GM19193 (cell line): ENCODE measurements around the gene CDYL2.

Experiments
- POLR2A ChIP-seq: IDR thresholded peaks from 4 replicates; pipeline ENCODE4 v1.6.1; 2011; ENCODE audit not compliant: insufficient read depth, insufficient read length; ENCODE audit errors: extremely low read depth

The CDYL2 gene

GRCh38 chr16:80618862-80619648 lies 185.3 kb downstream of the CDYL2 start:
- no peak for TF ChIP-seq POLR2A

DNA sequence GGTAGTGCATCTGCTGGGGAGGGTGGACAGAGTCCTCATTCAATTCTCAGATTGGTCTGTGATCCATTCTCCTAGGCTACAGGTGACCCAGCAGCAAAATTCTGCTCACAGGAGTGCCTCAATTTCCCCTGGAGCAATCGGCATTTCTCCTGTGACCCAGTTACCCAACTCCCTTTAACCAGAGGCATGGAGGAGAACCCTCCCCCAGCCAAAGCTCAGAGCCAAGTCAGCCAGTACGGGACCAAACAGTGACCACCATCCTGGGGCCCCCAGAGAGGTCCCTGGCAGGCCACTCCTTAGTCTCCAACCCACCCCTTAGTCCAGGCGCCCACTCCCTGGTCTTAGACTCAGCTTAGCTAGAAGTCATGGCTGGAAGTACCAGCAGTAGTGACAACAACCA lies 188.0 kb downstream of the CDYL2 start:
- TF ChIP-seq POLR2A = no peak

DNA sequence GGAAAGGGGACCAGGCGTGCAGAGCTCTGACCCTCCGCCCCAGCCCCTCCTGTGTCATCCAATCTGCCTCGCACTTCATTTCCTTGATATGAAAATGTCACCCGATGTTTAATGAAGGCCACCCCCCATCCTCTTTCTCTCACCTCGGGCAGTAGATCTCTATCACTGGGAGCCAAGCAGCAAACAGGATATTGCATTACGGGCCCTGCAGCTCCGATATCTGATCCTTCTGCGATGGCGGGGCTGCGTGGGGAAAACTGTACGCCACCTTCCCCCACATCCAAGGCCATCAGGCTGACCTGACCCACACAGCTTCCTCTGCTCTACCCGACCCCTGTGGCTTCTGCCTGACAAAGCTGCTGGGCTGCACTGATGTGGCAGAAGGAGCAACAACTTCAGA lies 188.7 kb downstream of the CDYL2 start:
- TF ChIP-seq POLR2A = no peak

DNA sequence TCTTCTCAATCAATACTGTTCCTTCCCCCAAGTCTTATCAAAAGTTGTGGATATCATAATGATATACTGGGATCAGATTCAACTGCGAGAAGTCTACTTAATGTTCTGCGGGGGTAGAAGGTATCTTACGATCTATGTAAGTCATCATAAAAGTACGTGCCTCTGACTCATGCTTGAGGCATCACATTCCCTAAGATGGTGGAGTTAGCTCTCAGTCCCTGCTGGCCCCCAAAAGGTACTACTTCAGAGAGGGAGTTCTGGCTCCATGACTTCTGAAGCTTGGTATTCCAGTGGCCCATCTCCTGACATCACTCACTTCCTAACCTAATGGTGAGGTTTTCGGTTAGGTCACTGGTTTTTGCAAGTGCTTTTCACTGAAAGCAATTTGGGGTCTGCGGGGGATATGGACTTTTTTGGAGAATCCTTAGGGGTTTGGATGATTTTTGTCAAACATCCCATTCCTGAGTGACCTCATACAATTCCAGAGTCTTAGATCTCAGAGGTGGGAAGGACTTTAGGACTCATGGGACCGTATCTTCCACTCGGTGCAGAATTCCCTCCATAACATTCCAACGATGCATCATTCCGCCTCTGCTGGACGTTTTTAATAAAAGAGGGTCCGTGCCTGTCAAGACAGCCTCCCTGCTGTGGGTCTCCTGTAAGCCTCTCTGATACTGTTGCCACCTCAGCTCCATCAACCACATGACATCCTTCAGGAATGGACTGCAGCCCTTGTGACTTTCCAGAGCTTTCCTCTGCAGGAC lies 189.3 kb downstream of the CDYL2 start:
- TF ChIP-seq POLR2A = no peak

DNA sequence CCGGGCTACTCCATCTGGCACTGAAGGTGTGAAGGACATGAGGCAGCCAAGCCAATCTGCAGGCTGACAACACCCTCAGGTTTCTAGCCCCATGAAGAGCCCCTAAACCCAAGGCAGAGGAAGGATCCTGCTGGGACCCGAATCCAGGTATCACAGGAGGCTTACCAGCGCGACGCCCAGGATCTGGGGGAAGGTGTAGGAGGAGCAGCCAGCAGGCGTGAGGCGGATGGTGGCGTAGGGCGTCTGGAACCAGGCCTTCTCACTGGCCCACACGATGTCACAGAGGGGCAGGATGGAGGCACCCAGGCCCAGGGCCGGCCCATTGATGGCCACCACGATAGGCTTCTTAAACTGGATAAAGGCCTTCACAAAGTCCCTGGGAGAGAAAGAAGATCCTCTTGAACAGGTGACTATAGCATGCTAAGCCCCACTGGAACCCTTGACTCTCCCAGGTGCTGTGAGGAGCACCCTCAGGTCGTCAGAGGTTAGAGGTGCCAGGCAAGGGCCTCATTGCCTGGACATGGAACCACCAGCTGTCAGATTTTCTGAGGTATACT lies 191.9 kb downstream of the CDYL2 start:
- no peak for TF ChIP-seq POLR2A

DNA sequence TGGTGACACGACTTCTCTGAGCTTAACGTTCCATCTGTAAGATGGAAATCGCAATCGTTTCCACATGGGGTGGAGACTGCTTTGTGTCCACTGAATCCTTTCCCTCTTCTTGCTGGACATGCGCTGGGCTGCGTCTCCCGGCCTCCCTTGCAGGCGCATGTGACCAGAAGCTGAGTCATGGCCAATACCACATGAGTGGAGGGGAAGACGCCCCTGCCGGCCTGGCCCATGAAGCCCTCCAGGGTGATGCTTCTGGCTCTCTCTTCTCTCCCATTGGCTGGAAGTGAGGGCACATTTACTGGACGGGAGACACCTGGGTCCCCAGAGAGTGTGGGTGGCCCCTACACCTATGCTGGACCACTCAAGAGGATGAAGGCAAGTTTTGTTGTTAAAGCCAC lies 192.5 kb downstream of the CDYL2 start:
- no peak for TF ChIP-seq POLR2A

- TF ChIP-seq POLR2A = no peak
Measured at GRCh38 chr16:80611171-80611929, 193.0 kb downstream of the CDYL2 start.

DNA sequence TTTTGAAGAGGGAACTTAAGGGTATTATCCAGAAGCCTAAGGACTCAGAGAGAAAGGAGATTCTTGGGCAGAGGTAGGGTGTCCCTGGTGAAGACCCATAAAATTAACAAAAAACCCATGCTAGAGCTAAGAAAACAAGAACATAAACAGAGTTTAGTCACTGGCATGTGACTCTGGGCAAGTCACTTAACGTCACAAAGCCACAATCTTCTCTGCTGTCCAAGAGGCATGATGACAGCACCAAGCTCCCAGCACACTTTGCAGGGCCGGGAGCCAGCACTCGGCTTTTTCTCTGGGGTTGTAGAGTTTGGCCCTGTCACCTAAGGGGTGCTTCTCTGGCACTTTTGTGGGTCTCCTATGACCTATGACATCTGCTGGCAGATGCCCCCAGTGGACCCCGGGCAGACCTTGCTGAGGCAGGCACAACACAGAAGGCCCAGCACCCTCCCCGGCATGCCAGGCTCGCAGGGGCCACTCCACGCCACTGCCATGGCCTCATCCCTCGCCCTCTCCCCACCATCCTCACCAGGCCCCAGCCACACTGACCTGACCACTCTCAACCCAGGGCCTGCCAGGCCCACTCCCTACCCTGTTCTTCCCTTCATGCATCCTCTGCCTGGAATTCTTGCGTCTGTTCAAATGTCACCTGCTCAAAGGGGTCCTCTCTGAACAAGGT lies 193.8 kb downstream of the CDYL2 start:
- no peak for TF ChIP-seq POLR2A

DNA sequence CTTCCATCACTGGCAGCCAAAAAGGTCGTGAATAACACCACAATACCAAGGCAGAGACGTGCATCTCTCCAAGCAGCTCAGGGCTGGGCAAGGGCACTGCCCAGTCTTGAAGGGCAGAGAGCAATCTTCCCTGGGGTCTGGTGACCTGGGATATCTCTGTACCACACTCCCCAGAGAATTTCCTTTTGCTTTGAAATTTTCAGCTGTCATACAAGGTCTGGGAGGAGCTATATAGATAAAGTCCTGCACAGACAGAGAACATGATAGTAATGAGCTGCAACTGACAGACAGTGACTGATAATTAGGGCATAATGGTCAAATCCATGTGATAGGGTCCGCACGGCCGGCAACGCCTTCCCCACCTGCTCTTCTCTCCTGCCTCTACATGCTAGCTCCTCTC lies 195.5 kb downstream of the CDYL2 start:
- TF ChIP-seq POLR2A = no peak

- TF ChIP-seq POLR2A = no peak
Measured at GRCh38 chr16:80607204-80607603, 197.2 kb downstream of the CDYL2 start.

DNA sequence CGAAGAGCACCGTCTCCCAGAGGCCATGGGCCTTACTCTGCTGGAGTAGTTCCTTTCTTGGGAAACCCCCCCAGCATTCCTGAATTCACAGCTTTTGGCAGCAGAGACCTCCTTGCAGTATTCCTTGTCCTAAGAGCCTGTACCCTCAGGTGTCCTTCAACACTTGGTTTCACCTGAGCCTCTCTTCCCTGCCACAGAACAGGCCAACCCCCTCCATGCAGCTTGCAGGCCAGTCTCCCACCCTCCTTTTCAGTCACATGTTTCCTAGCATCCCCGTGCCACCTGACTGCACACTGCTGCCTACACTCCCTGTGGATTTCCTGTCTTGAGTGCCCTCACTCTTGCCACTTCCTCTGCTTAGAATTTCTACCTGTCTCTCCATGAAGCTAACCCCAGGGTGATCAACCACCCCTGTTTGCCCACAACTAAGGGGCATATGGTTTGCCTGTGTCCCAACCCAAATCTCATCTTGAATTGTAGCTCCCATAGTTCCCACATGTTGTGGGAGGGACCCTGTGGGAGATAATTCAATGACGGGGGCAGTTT lies 198.1 kb downstream of the CDYL2 start:
- no peak for TF ChIP-seq POLR2A

DNA sequence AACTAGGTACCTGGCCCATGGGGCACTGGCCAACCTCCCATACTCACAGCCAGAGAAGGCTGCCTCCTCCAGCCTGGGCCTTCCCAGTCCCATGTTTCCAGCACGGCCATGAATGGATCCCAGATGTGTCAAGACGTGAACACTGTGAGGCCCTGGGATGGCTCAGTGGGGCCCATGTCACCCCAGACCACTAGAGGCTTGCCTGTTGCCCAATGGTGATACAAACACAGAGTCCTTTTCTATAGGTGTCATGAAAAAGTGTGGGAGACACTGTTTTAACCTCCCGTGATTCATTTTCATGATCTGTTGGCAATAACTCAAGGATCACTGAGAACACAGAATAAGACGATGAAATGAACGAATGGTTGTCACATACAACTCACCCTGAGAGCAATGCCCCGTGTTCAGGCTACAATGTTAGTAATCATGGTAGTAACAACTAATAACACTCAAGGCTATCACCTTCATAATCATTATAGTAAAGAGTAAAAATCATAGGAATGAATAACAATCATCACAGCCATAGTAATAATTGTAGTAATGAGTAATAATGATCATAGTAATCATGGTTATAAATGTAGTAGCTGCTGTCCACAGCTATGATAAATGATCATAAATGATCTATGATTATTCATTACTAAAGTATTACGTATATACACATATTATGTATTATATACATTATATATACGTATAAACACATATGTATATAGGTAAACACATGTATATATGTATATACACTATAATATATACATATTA lies 199.6 kb downstream of the CDYL2 start:
- no peak for TF ChIP-seq POLR2A

DNA sequence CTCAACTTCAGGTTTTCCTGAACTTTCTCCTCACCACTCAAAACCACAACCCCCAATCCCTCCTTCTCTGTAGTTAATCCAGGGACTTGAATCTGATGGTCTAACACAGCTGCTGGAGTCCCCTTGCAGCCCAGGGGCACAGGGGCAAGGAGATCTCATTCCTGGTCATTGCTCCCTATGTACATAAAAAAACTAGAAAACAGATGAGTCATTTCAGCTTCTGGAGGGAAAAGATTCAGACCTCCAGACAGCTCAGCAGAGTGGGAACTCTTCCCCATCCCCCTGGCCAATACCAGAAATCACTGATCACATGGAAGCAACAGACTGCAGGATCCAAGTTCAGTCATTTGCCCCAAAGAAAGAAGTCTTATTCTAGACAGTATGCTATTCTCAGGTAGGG lies 201.5 kb downstream of the CDYL2 start:
- TF ChIP-seq POLR2A = no peak

- no peak for TF ChIP-seq POLR2A
Measured at GRCh38 chr16:80601182-80601581, 203.2 kb downstream of the CDYL2 start.

DNA sequence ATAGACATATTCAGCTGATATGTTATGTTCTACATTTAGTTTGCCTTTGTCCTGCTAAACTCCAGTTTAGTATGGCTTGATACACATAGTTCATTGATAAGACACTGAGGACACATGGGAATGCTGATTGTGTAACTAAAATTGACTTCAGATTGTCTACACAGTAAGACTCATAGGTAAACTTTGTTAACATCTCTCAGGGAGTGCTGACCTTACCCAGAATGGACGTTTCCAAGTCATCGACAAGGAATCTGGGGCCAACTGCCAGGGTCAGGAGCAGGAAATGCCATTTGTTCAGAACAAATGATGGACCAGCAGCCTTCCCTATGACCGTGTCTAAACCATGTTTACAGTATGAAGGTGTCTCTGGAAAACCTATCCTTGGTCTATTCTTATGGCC lies 204.9 kb downstream of the CDYL2 start:
- no peak for TF ChIP-seq POLR2A
